Astrocyte (in vitro differentiated cells and primary cell): ENCODE data around the gene SMOC2. TPM values are rescaled to one million over a fixed set of nuclear protein-coding genes. Genes with fewer than 3 reads are reported as not detected.

ENCODE experiments used
- DNase-seq: peaks from one replicate; pipeline ENCODE4 v3.0.0-alpha.2; 2010; ENCODE audit warnings: low read depth
- FAIRE-seq: peaks from 2 replicates; lab custom pipeline; 2011; peaks lifted over from hg19 to GRCh38; lab: Jason Lieb, UNC
- H2AFZ ChIP-seq: 2 replicates; pipeline ENCODE4 v1.6.0; 2012; ENCODE audit warnings: low read depth, low read length, inconsistent platforms
- H3K27ac ChIP-seq: 2 replicates; pipeline ENCODE4 v1.5.1; 2011; ENCODE audit warnings: low read depth, low read length, inconsistent platforms
- H3K27me3 ChIP-seq: 2 replicates; pipeline ENCODE4 v1.6.0; 2011; ENCODE audit warnings: low read length, inconsistent platforms; ENCODE audit not compliant: insufficient read depth
- H3K36me3 ChIP-seq: 2 replicates; pipeline ENCODE4 v1.5.1; 2011; ENCODE audit warnings: low read length, inconsistent platforms; ENCODE audit not compliant: insufficient read depth
- H3K4me1 ChIP-seq: 2 replicates; pipeline ENCODE4 v1.5.1; 2011; ENCODE audit warnings: low read length, inconsistent platforms; ENCODE audit not compliant: insufficient read depth
- H3K4me2 ChIP-seq: 2 replicates; pipeline ENCODE4 v1.6.0; 2012; ENCODE audit warnings: low read length, inconsistent platforms
- H3K4me3 ChIP-seq: 2 replicates; pipeline ENCODE4 v1.5.1; 2011; ENCODE audit warnings: low read depth, mild to moderate bottlenecking, low read length, inconsistent platforms; ENCODE audit not compliant: insufficient read depth
- H3K79me2 ChIP-seq: 2 replicates; pipeline ENCODE4 v1.6.0; 2012; ENCODE audit warnings: mild to moderate bottlenecking, low read length, inconsistent platforms; ENCODE audit not compliant: insufficient read depth
- H3K9ac ChIP-seq: 2 replicates; pipeline ENCODE4 v1.6.0; 2012; ENCODE audit warnings: mild to moderate bottlenecking, low read length, inconsistent platforms
- H3K9me3 ChIP-seq: 2 replicates; pipeline ENCODE4 v1.5.1; 2012; ENCODE audit warnings: low read depth, mild to moderate bottlenecking, low read length, inconsistent platforms; ENCODE audit not compliant: insufficient read depth
- H4K20me1 ChIP-seq: 2 replicates; pipeline ENCODE4 v1.6.0; 2012; ENCODE audit warnings: low read length, inconsistent platforms; ENCODE audit not compliant: insufficient read depth
- H3K27ac Mint-ChIP-seq: one replicate; pipeline ENCODE4 v1.8.0; 2021; ENCODE audit warnings: mild to moderate bottlenecking, mixed read lengths; ENCODE audit not compliant: unreplicated experiment
- H3K27me3 Mint-ChIP-seq: one replicate; pipeline ENCODE4 v1.8.0; 2021; ENCODE audit warnings: low read depth, mixed read lengths; ENCODE audit not compliant: unreplicated experiment
- H3K36me3 Mint-ChIP-seq: one replicate; pipeline ENCODE4 v1.8.0; 2021; ENCODE audit warnings: low read depth, mixed read lengths; ENCODE audit not compliant: unreplicated experiment
- H3K4me1 Mint-ChIP-seq: one replicate; pipeline ENCODE4 v1.8.0; 2021; ENCODE audit warnings: low read depth, mixed read lengths; ENCODE audit not compliant: unreplicated experiment
- H3K4me3 Mint-ChIP-seq: one replicate; pipeline ENCODE4 v1.8.0; 2021; ENCODE audit warnings: mild to moderate bottlenecking, moderate library complexity, mixed read lengths; ENCODE audit not compliant: unreplicated experiment
- H3K9me3 Mint-ChIP-seq: one replicate; pipeline ENCODE4 v1.8.0; 2021; ENCODE audit warnings: mild to moderate bottlenecking, mixed read lengths; ENCODE audit not compliant: unreplicated experiment
- EZH2 ChIP-seq: IDR thresholded peaks from 2 replicates; pipeline ENCODE4 v1.6.1; 2012; ENCODE audit warnings: mild to moderate bottlenecking, low read length, inconsistent platforms; ENCODE audit not compliant: insufficient read depth
- total RNA-seq: library from RNA; stranded (reverse); gene quantifications from 2 replicates; pipeline ENCODE4 v1.2.1, GENCODE V29; 2021
- TF ChIP-seq, protein P1 (sequence below): IDR thresholded peaks from 2 replicates; pipeline ENCODE4 v1.5.1; 2011; ENCODE audit warnings: low read depth, mild to moderate bottlenecking, inconsistent platforms, low read length, moderate library complexity; ENCODE audit not compliant: insufficient read depth

SMOC2 gene
- total RNA-seq, 1 donor from 2014 or later, result 0.93 TPM

DNA sequence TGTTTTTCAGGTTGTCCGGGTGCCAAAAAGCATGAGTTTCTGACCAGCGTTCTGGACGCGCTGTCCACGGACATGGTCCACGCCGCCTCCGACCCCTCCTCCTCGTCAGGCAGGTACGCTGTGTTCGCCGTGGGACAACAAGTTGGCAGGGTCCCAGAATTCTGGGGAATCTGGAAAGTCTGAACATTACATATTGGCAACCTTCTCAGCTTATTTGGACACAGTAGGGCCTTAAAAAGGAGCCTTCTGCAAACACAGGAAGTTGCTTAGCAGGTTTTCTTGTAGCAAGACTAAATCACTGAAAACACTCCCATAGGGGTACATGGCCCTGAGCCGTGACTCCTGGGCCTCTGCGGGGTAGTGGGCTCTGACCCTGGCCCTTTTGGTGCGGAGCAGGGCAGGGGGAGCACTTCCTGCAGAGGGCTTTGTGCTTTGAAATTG lies 209.7 kb downstream of the SMOC2 start:
- H3K36me3 Mint-ChIP-seq, result no peaks in the 10 kb centered on the region
- H3K4me1 Mint-ChIP-seq, result no peaks in the 10 kb centered on the region
- H3K4me3 Mint-ChIP-seq, result no peak overlapping the region
- peaks cover 1% of the 10 kb centered on the region for H3K9me3 Mint-ChIP-seq
- TF ChIP-seq, protein P1, sequence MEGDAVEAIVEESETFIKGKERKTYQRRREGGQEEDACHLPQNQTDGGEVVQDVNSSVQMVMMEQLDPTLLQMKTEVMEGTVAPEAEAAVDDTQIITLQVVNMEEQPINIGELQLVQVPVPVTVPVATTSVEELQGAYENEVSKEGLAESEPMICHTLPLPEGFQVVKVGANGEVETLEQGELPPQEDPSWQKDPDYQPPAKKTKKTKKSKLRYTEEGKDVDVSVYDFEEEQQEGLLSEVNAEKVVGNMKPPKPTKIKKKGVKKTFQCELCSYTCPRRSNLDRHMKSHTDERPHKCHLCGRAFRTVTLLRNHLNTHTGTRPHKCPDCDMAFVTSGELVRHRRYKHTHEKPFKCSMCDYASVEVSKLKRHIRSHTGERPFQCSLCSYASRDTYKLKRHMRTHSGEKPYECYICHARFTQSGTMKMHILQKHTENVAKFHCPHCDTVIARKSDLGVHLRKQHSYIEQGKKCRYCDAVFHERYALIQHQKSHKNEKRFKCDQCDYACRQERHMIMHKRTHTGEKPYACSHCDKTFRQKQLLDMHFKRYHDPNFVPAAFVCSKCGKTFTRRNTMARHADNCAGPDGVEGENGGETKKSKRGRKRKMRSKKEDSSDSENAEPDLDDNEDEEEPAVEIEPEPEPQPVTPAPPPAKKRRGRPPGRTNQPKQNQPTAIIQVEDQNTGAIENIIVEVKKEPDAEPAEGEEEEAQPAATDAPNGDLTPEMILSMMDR, result no peak
- TF ChIP-seq EZH2, result no peak
- no peak overlapping the region for H3K9ac ChIP-seq
- DNase-seq, result no peak
- H3K27me3 Mint-ChIP-seq, result peaks cover 35% of the 10 kb centered on the region
- no peak overlapping the region for H2AFZ ChIP-seq
- no peaks in the 10 kb centered on the region for H4K20me1 ChIP-seq
- H3K4me3 ChIP-seq, result no peak overlapping the region
- no peaks in the 10 kb centered on the region for H3K9me3 ChIP-seq
- H3K36me3 ChIP-seq, result no peaks in the 10 kb centered on the region
- H3K27ac ChIP-seq, result no peak overlapping the region
- no peak overlapping the region for H3K27ac Mint-ChIP-seq
- FAIRE-seq, result no peak
- H3K4me1 ChIP-seq, result no peaks in the 10 kb centered on the region
- no peak overlapping the region for H3K4me2 ChIP-seq
- H3K27me3 ChIP-seq, result no peaks in the 10 kb centered on the region
- H3K79me2 ChIP-seq, result no peaks in the 10 kb centered on the region

DNA sequence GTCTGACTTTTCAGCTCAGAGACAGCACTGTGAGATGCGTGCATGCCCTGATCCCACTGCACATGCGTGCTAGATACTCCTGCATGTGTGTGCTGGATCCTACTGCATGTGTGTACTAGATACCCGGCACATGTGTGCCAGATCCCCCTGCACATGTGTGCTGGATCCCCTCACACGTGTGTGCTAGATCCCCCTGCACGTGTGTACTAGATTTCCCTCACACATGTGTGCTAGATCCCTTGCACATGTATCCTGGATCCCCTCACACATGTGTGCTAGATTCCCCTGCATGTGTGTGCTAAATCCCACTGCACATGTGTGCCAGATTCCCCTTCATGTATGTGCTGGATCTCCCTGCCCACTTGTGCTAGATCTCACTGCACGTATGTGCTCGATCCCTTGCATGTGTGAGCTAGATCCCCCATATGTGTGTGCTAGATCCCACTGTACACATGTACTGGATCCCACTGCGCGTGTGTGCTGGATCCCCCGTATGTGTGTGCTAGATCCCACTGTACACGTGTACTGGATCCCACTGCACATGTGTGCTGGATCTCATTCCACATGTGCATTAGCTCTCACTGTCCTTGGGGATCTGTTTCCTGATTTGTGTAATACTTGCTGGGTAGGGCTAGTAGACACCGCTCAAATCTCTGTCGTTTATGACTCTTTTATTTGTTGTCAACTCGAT lies 214.6 kb downstream of the SMOC2 start:
- no peaks in the 10 kb centered on the region for H4K20me1 ChIP-seq
- H3K27me3 ChIP-seq, result no peaks in the 10 kb centered on the region
- H3K27ac Mint-ChIP-seq, result no peak overlapping the region
- H3K36me3 ChIP-seq, result no peaks in the 10 kb centered on the region
- peaks cover 3% of the 10 kb centered on the region for H3K27me3 Mint-ChIP-seq
- no peaks in the 10 kb centered on the region for H3K79me2 ChIP-seq
- H3K4me3 Mint-ChIP-seq, result no peak overlapping the region
- FAIRE-seq (no peak), DNase-seq (no peak)
- peaks cover 6% of the 10 kb centered on the region for H3K9me3 Mint-ChIP-seq
- no peaks in the 10 kb centered on the region for H3K4me1 Mint-ChIP-seq
- H3K36me3 Mint-ChIP-seq, result no peaks in the 10 kb centered on the region
- no peak overlapping the region for H2AFZ ChIP-seq
- no peak overlapping the region for H3K4me2 ChIP-seq
- H3K9ac ChIP-seq, result no peak overlapping the region
- H3K9me3 ChIP-seq, result peaks cover 10% of the 10 kb centered on the region
- no peaks in the 10 kb centered on the region for H3K4me1 ChIP-seq
- H3K4me3 ChIP-seq, result no peak overlapping the region
- TF ChIP-seq, protein P1, result no peak
- TF ChIP-seq EZH2, result no peak
- H3K27ac ChIP-seq, result no peak overlapping the region

DNA sequence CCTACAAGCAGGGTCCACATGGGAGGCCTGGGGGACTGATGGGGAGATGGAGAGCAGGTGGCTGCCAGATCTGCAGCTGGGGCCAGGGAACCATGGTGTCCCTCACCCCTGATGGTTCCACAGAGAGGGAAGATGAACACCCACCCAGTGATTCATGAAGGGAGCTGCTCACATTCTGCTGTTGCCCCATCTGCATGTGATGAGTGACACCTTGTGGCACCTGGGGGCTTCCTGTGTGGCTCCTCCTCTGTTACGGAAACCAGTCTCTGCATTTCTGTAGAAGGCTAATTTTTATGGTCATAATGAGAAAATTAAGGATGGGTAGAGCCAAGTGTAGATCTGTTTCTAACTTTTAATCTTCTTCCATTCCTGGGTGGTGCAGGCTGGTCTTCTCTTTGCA lies 217.1 kb downstream of the SMOC2 start:
- no peaks in the 10 kb centered on the region for H3K36me3 ChIP-seq
- H3K4me3 ChIP-seq, result no peak overlapping the region
- no peak for FAIRE-seq
- H3K9me3 ChIP-seq, result peaks cover 13% of the 10 kb centered on the region
- H3K9me3 Mint-ChIP-seq, result peaks cover 6% of the 10 kb centered on the region
- no peaks in the 10 kb centered on the region for H3K36me3 Mint-ChIP-seq
- DNase-seq, result no peak
- H3K27ac ChIP-seq, result no peak overlapping the region
- peaks cover 9% of the 10 kb centered on the region for H3K27me3 Mint-ChIP-seq
- H3K4me2 ChIP-seq, result no peak overlapping the region
- no peaks in the 10 kb centered on the region for H3K4me1 ChIP-seq
- no peak overlapping the region for H2AFZ ChIP-seq
- H3K79me2 ChIP-seq, result no peaks in the 10 kb centered on the region
- no peaks in the 10 kb centered on the region for H3K27me3 ChIP-seq
- no peak overlapping the region for H3K27ac Mint-ChIP-seq
- H3K9ac ChIP-seq, result no peak overlapping the region
- no peak for TF ChIP-seq EZH2
- H3K4me3 Mint-ChIP-seq, result no peak overlapping the region
- peaks cover 3% of the 10 kb centered on the region for H3K4me1 Mint-ChIP-seq
- H4K20me1 ChIP-seq, result no peaks in the 10 kb centered on the region
